ENCODE data around the gene ATP9A.

GRCh38 chr20:51577432-51578144 lies 190.6 kb downstream of the ATP9A start:
- TF ChIP-seq POLR2AphosphoS5 (IDR thresholded peaks at IDR 0.05; ENCODE audit: low read depth, low read length): no peak
- TF ChIP-seq POLR2A (IDR thresholded peaks at IDR 0.05; ENCODE audit: low read depth, low read length): no peak
- no peak for TF ChIP-seq TAF1 (IDR thresholded peaks at IDR 0.05; ENCODE audit: low read depth, low read length)
- TF ChIP-seq PAX5 (IDR thresholded peaks at IDR 0.05; ENCODE audit: insufficient read depth, low read length, severe bottlenecking): no peak
- TF ChIP-seq SPI1 (IDR thresholded peaks at IDR 0.05; ENCODE audit: low read depth, low read length): no peak
- TF ChIP-seq POU2F2 (IDR thresholded peaks at IDR 0.05; ENCODE audit: low read depth, low read length): no peak
